ENCODE measurements around the gene SEC62.

The SEC62 gene

DNA sequence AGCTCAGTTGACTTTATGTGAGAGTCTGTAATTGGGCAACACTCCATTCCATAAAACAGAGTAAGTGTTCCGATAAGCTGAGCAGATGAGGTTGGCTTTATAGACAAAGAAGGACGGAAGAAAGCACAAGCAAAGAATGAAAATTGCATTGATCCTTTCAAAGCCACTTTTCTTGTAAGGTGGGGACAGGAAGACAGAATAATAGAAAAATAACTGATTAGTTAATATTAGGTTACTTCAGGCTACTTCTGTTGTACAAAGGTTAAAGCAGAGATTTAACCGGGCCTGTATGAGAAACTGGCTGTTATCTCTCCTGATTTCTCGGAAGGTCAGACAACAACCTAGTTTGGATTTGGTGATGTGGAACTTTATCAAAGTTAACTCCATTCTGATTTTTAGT, 55.7 kb downstream of the SEC62 start:
- DNase-seq = no peak

- no peak for DNase-seq
Observed at GRCh38 chr3:170023165-170023564, 56.6 kb downstream of the SEC62 start.

DNA sequence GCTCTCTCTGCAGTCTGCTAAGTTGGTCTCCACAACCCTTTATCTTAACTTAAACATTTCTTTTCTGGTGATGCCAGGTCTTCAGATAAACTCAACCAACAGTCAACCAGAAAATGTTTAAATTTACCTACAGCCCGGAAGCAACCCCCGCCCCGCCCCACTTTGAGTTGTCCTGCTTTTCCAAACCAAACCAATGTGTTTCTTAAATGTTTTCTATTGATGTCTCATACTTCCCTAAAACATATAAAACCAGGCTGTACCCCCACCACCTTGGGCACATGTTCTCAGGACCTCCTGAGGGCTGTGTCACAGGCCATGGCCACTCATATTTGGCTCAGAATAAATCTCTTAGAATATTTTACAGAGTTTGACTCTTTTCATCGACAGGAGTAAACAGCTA, 58.0 kb downstream of the SEC62 start:
- DNase-seq = no peak

- DNase-seq = no peak
Observed at GRCh38 chr3:170027233-170028102, 60.9 kb downstream of the SEC62 start.

- no peak for DNase-seq
Observed at GRCh38 chr3:170033489-170033888, 66.9 kb downstream of the SEC62 start.

GRCh38 chr3:170037463-170038433, 71.1 kb downstream of the SEC62 start, which contains the start of gene GPR160:
Gene GPR160, plus strand, starts transcription at chr3:170037995. Its CDS starts 45,978 bp downstream, at chr3:170083973.
- DNase-seq = peak; percentile 79

DNA sequence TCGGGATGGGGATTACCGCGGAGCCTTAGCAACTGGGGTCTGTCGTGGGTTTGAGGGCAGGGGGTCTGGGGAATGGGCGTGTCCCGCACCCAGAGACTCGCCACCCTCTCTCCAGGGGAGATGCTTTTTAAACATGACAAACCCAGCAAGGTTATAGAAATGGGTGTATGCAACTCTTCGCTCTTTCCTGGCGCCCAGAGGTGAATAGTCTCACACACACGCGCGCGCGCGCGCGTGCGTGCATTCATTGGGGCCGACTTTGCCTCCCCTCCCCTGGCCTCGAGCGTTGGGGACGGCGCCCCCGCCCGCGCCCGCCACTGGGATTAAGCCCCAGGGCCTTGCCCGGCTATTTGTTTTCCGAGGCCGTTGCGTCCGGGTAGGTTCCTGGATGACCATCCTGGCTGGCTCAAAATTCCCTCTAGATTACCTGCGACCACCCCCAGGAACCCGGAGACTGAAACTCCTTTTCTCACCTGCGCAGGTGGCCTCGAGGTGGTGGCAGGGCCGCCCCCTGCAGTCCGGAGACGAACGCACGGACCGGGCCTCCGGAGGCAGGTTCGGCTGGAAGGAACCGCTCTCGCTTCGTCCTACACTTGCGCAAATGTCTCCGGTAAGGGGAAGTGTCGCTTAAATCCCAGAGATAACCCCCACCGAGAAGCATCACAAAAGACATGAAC, 72.0 kb downstream of the SEC62 start:
- DNase-seq = peak; percentile 42

GRCh38 chr3:170040418-170040817, 73.8 kb downstream of the SEC62 start:
- no peak for DNase-seq

GRCh38 chr3:170043506-170043905, 76.9 kb downstream of the SEC62 start:
- no peak for DNase-seq

- no peak for DNase-seq
Observed at GRCh38 chr3:170044271-170044670, 77.7 kb downstream of the SEC62 start.

DNA sequence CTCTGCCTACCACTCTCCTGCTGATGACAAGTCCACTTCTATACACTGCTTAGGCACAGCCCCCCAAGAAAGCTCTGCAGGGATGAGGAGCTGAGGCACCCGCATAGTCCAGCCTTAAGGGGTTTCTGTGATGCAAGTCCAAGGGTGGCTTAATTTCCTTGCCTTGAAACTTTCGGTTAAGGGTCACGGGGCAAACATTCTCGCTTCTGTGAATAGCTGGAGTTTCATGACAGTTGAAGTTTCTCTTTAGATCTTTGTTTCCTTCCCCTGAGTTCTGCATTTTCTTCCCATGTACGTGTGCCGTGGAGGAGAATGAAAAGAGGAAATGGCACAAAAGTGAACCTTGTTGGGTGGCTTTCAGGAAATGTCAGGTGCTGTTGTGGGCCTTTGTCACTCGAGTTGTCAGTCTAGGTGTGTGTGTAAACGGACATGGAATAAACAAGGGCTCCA, 78.2 kb downstream of the SEC62 start:
- no peak for DNase-seq

DNA sequence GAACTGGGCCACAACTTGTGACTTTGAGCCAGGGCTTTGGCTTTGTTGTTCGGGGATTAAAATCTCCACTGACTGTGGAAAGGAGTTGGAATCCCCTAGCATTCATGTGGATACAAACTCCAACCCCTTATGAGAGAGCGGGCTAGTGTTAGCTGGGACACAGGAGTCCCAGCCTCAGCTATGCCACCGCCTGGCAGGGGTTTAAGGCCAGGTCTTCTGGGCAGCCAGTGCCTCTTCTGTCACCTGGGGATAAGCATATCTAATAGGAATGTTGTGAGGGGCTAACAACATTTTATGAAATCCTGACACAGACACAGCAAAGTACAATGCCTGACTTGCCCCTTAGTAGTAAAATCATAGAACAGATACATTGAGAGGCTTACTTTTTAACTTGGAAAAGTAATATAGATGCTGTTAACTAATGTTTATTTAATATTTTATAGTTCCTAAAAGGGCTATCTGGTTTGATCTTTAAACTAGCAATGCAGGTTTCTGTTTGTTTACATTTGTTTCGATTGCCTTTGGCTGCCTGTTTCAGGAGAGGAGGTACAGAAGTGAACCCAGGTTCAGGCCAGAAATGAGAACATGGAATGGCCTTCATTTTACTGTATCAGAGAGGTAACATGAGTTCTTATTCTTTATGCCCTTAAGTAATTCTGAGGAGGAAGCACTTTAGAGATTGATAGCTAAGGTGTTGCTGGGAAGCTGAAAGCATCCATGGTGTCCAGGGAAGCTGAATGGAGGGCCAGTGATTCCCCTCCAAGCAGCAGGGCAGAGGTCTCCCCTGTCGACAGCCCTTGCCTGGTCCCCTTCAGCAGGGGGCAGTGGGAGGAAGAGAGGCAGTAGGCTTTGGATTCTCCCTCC, 79.9 kb downstream of the SEC62 start:
- no peak for DNase-seq

- no peak for DNase-seq
Observed at GRCh38 chr3:170047133-170047404, 80.5 kb downstream of the SEC62 start.
